OCI-LY7 (cell line): ENCODE data around the gene GATAD2A. TPM values are rescaled to one million over a fixed set of nuclear protein-coding genes. Genes with fewer than 3 reads are reported as not detected.

ENCODE experiments used
- BruUV-seq: library from RNA; stranded (reverse); fragments of 400-500 nt; replicated peaks from 2 replicates; lab custom pipeline; 2021; lab: Mats Ljungman, UMichigan
- CTCF ChIA-PET: fragments of 300-600 bp; sonication (Branson Sonifier 250); formaldehyde crosslinking; loops from one replicate; lab custom pipeline; 2022; ENCODE audit warnings: antibody characterized with exemption; ENCODE audit not compliant: unreplicated experiment; lab: Charles Lee
- POLR2A ChIA-PET: fragments of 300-600 bp; sonication (Branson Sonifier 250); formaldehyde crosslinking; loops from one replicate; lab custom pipeline; 2022; ENCODE audit warnings: antibody characterized with exemption; lab: Charles Lee
- DNase-seq: peaks from one replicate; pipeline ENCODE4 v3.0.0-alpha.2; 2015; ENCODE audit warnings: low spot score
- H2AFZ ChIP-seq: fragments of 200-600 bp; sonication (generic), shearing (Covaris generic); 2 replicates; pipeline ENCODE4 v1.6.1; 2014; ENCODE audit warnings: mild to moderate bottlenecking, antibody characterized with exemption, low read length, moderate library complexity
- H3K27ac ChIP-seq: fragments of 200-600 bp; sonication (generic); 2 replicates; pipeline ENCODE4 v1.5.1; 2014; ENCODE audit warnings: mixed run types, low read depth, mild to moderate bottlenecking, moderate library complexity, low read length, inconsistent platforms; ENCODE audit not compliant: poor library complexity, severe bottlenecking
- H3K36me3 ChIP-seq: fragments of 200-600 bp; sonication (generic); 2 replicates; pipeline ENCODE4 v1.6.1; 2014; ENCODE audit warnings: mild to moderate bottlenecking, antibody characterized with exemption, low read length, moderate library complexity, mixed read lengths; ENCODE audit not compliant: insufficient read depth
- H3K4me1 ChIP-seq: fragments of 200-600 bp; sonication (generic); 2 replicates; pipeline ENCODE4 v1.5.1; 2014; ENCODE audit warnings: mild to moderate bottlenecking, low read length; ENCODE audit not compliant: insufficient read depth, poor library complexity, severe bottlenecking
- H3K4me2 ChIP-seq: fragments of 200-600 bp; sonication (generic); 2 replicates; pipeline ENCODE4 v1.6.1; 2014; ENCODE audit warnings: mild to moderate bottlenecking, low read length
- H3K4me3 ChIP-seq: fragments of 200-600 bp; sonication (generic); 2 replicates; pipeline ENCODE4 v1.5.1; 2014; ENCODE audit warnings: mild to moderate bottlenecking, low read depth, low read length; ENCODE audit not compliant: poor library complexity, severe bottlenecking
- H3K79me2 ChIP-seq: fragments of 200-600 bp; sonication (generic); 2 replicates; pipeline ENCODE4 v1.6.1; 2016; ENCODE audit warnings: low read depth, mild to moderate bottlenecking, low read length, moderate library complexity, mixed read lengths; ENCODE audit not compliant: insufficient read depth
- H3K9me2 ChIP-seq: fragments of 200-600 bp; sonication (generic); 2 replicates; pipeline ENCODE4 v1.6.1; 2016; ENCODE audit warnings: mild to moderate bottlenecking, low read length, mixed read lengths; ENCODE audit not compliant: insufficient read depth
- H3K9me3 ChIP-seq: fragments of 200-600 bp; sonication (generic); 2 replicates; pipeline ENCODE4 v1.6.1; 2014; ENCODE audit warnings: mild to moderate bottlenecking, mixed run types, low read length, mixed read lengths
- H4K20me1 ChIP-seq: fragments of 200-600 bp; sonication (generic); 2 replicates; pipeline ENCODE4 v1.6.1; 2014; ENCODE audit warnings: mild to moderate bottlenecking, antibody characterized with exemption, low read length, moderate library complexity, mixed read lengths; ENCODE audit not compliant: insufficient read depth
- CTCF ChIP-seq: fragments of 200-600 bp; sonication (generic); conservative IDR thresholded peaks from 2 replicates; pipeline ENCODE4 v1.5.1; 2014; ENCODE audit warnings: mild to moderate bottlenecking, antibody characterized with exemption, low read length, moderate library complexity, mixed read lengths
- EZH2phosphoT487 ChIP-seq: fragments of 200-600 bp; sonication (generic); IDR thresholded peaks from 2 replicates; pipeline ENCODE4 v1.6.1; 2018; ENCODE audit warnings: low read depth, borderline replicate concordance, mild to moderate bottlenecking, mixed run types, antibody characterized with exemption, low read length, moderate library complexity, mixed read lengths
- intact Hi-C: fragments of 100-400 bp; cut with micrococcal nuclease; formaldehyde crosslinking; loops from one replicate; pipeline ENCODE4 v1.10.0; 2022; ENCODE audit not compliant: unreplicated experiment
- total RNA-seq, 2 experiments: library from RNA; depleted of rRNA in 1 of 2; stranded (reverse); fragments of >200 nt in 1 of 2; shearing (Covaris generic) in 1 of 2; gene quantifications; 2 replicates each; pipeline ENCODE4 v1.2.3, GENCODE V29; 2014 to 2022

The GATAD2A gene
- total RNA-seq, 2 experiments from 2014 or later = 62.8 to 156 TPM

- H3K27ac ChIP-seq = no peak overlapping the region
- TF ChIP-seq EZH2phosphoT487 (no peak), CTCF (no peak)
- peak overlapping the region; percentile 65 for H3K4me3 ChIP-seq
- H3K4me2 ChIP-seq = peak overlapping the region; percentile 86
- H2AFZ ChIP-seq = no peak overlapping the region
- H3K4me1 ChIP-seq = peaks cover 62% of the 10 kb centered on the region
- no peaks in the 10 kb centered on the region for H3K9me2 ChIP-seq
- H3K9me3 ChIP-seq = no peaks in the 10 kb centered on the region
- peaks cover 6% of the 10 kb centered on the region; the same call in 1 of the 2 replicates for H4K20me1 ChIP-seq
- ChIA-PET CTCF (no interaction called here), POLR2A (no interaction called here)
- DNase-seq = no peak
- no peaks in the 10 kb centered on the region for H3K36me3 ChIP-seq
- intact Hi-C loops = no loop called here
- peaks cover 31% of the 10 kb centered on the region; the same call in 1 of the 2 replicates for H3K79me2 ChIP-seq
- BruUV-seq = no TSS peak
These were observed 21.0 kb upstream of the GATAD2A start for GRCh38 chr19:19384486-19384885.

GRCh38 chr19:19385131-19385895, 20.2 kb upstream of the GATAD2A start:
- Histone ChIP-seq H3K4me3 (peak overlapping the region; percentile 94), H3K9me2 (no peaks in the 10 kb centered on the region), H3K36me3 (no peaks in the 10 kb centered on the region), H3K4me2 (peak overlapping the region; percentile 86), H3K79me2 (peaks cover 39% of the 10 kb centered on the region; the same call in 1 of the 2 replicates), H4K20me1 (peaks cover 6% of the 10 kb centered on the region; the same call in 1 of the 2 replicates), H3K4me1 (peaks cover 57% of the 10 kb centered on the region), H3K27ac (no peak overlapping the region), H3K9me3 (no peaks in the 10 kb centered on the region), H2AFZ (peak overlapping the region; percentile 76; the same call in 1 of the 2 replicates)
- no TSS peak for BruUV-seq
- peak; percentile 100 for DNase-seq
- ChIA-PET POLR2A (interaction anchor here (0.6 to 1.5 kb wide), 4 partner anchors 11 to 57 kb away, joined by 4 to 8 read pairs (median 6); partner anchors contain the start of gene GATAD2A), CTCF (no interaction called here)
- intact Hi-C loops = loop anchor here (1.0 to 5.0 kb wide), 4 partner anchors 12 to 107 kb away; partner anchors contain the start of gene GATAD2A
- TF ChIP-seq CTCF (no peak), EZH2phosphoT487 (no peak)
